Prostate gland (tissue), 2 donors: ENCODE data around the gene ZEB2.

ENCODE experiments used
- CTCF ChIP-seq, 4 experiments: fragments of 200-600 bp in 2 of 4; fragments of 450-650 bp in 2 of 4; sonication (generic) in 2 of 4; IDR thresholded peaks; 1 replicate in 3 of 4; 2 replicates in 1 of 4; pipeline ENCODE4 v1.5.1; 2016 to 2019; ENCODE audit warnings: antibody characterized with exemption in 4 of 4, mild to moderate bottlenecking in 2 of 4, moderate library complexity in 2 of 4
- POLR2A ChIP-seq: fragments of 450-650 bp; IDR thresholded peaks from one replicate; pipeline ENCODE4 v1.6.1; 2016; ENCODE audit warnings: antibody characterized with exemption, mild to moderate bottlenecking

- TF ChIP-seq CTCF (IDR thresholded peaks at IDR 0.05) (no peak), POLR2A (no peak)
These were observed 18.8 kb downstream of the ZEB2 start for GRCh38 chr2:144501118-144501517.
